Panc1 (cell line): Measurements from ENCODE around the gene GNG7. TPM values are rescaled to one million over a fixed set of nuclear protein-coding genes. Genes with fewer than 3 reads are reported as not detected.

Experiments used
- ATAC-seq: fragments of 200-7000 bp; cut with Tn5 transposase; 2 replicates; pipeline ENCODE4 v1.9.1; 2020; ENCODE audit warnings: mild to moderate bottlenecking, moderate library complexity
- BruUV-seq: library from RNA; stranded (reverse); fragments of 400-500 nt; replicated peaks from 2 replicates; lab custom pipeline; 2021; lab: Mats Ljungman, UMichigan
- CTCF ChIA-PET: fragments of 300-600 bp; sonication (Branson Sonifier 250); formaldehyde crosslinking; loops from one replicate; lab custom pipeline; 2022; ENCODE audit warnings: antibody characterized with exemption; lab: Charles Lee
- POLR2A ChIA-PET: fragments of 300-600 bp; sonication (Branson Sonifier 250); formaldehyde crosslinking; loops from one replicate; lab custom pipeline; 2022; ENCODE audit warnings: antibody characterized with exemption; lab: Charles Lee
- DNase-seq: peaks from one replicate; pipeline ENCODE4 v3.0.0-alpha.2; 2010; ENCODE audit warnings: low read depth, low spot score
- H3K27ac ChIP-seq: 2 replicates; pipeline ENCODE4 v1.5.1; 2011; ENCODE audit warnings: mild to moderate bottlenecking, low read length, inconsistent platforms
- H3K27me3 ChIP-seq: fragments of 200-500 bp; sonication (Bioruptor generic); 2 replicates; pipeline ENCODE4 v1.6.0; 2014; ENCODE audit warnings: low read length, inconsistent platforms; ENCODE audit not compliant: control insufficient read depth, insufficient read depth
- H3K36me3 ChIP-seq: fragments of 200-500 bp; sonication (Bioruptor generic); 2 replicates; pipeline ENCODE4 v1.5.1; 2014; ENCODE audit warnings: inconsistent platforms, mild to moderate bottlenecking, low read length, moderate library complexity; ENCODE audit not compliant: control insufficient read depth, insufficient read depth
- H3K4me1 ChIP-seq: 2 replicates; pipeline ENCODE4 v1.5.1; 2011; ENCODE audit warnings: inconsistent platforms, mild to moderate bottlenecking, low read length, moderate library complexity; ENCODE audit not compliant: control insufficient read depth, insufficient read depth
- H3K4me3 ChIP-seq, 2 experiments: 2 replicates each; pipeline ENCODE4 v1.5.1; 2011 to 2012; ENCODE audit warnings: low read depth in 2 of 2, low read length in 2 of 2, mild to moderate bottlenecking in 2 of 2, inconsistent platforms in 1 of 2, moderate library complexity in 1 of 2
- H3K9me3 ChIP-seq: fragments of 200-500 bp; sonication (Bioruptor generic); 2 replicates; pipeline ENCODE4 v1.5.1; 2014; ENCODE audit warnings: low read depth, mild to moderate bottlenecking, inconsistent platforms, low read length, moderate library complexity; ENCODE audit not compliant: control insufficient read depth, insufficient read depth
- POLR2AphosphoS5 ChIP-seq: IDR thresholded peaks from 2 replicates; pipeline ENCODE4 v1.6.1; 2012; ENCODE audit warnings: mild to moderate bottlenecking, low read depth, low read length, moderate library complexity
- SIN3A ChIP-seq: IDR thresholded peaks from 2 replicates; pipeline ENCODE4 v1.6.1; 2012; ENCODE audit warnings: low read depth, mild to moderate bottlenecking, low read length, moderate library complexity, borderline replicate concordance; ENCODE audit not compliant: insufficient read depth
- TCF7L2 ChIP-seq: IDR thresholded peaks from 2 replicates; pipeline ENCODE4 v1.6.1; 2011; ENCODE audit warnings: mild to moderate bottlenecking, low read depth, low read length, inconsistent platforms
- in situ Hi-C: cut with HindIII; loops from 2 replicates; pipeline ENCODE4 v1.10.0; 2016; ENCODE audit warnings: low sequenced_read_pairs, low pct_unique_long_range_greater_than_20kb
- intact Hi-C: fragments of 100-400 bp; cut with micrococcal nuclease; formaldehyde crosslinking; loops from one replicate; pipeline ENCODE4 v1.10.0; 2022; ENCODE audit not compliant: unreplicated experiment
- total RNA-seq: library from RNA; stranded (reverse); gene quantifications from one replicate; pipeline ENCODE4 v1.2.1, GENCODE V29; 2021; ENCODE audit not compliant: unreplicated experiment
- TF ChIP-seq, protein P1 (sequence below): fragments of 450-650 bp; IDR thresholded peaks from 2 replicates; pipeline ENCODE4 v1.5.1; 2017; ENCODE audit warnings: mild to moderate bottlenecking
- TF ChIP-seq, protein P2 (sequence below), 2 experiments: IDR thresholded peaks; 2 replicates each; pipeline ENCODE4 v1.6.1; 2011 to 2012; ENCODE audit warnings: low read depth in 2 of 2, control low read depth in 1 of 2, low read length in 1 of 2, mild to moderate bottlenecking in 1 of 2, moderate library complexity in 1 of 2; ENCODE audit not compliant: insufficient read depth in 1 of 2

Gene GNG7
- total RNA-seq, 1 experiment from 2014 or later = 0.74 TPM

DNA sequence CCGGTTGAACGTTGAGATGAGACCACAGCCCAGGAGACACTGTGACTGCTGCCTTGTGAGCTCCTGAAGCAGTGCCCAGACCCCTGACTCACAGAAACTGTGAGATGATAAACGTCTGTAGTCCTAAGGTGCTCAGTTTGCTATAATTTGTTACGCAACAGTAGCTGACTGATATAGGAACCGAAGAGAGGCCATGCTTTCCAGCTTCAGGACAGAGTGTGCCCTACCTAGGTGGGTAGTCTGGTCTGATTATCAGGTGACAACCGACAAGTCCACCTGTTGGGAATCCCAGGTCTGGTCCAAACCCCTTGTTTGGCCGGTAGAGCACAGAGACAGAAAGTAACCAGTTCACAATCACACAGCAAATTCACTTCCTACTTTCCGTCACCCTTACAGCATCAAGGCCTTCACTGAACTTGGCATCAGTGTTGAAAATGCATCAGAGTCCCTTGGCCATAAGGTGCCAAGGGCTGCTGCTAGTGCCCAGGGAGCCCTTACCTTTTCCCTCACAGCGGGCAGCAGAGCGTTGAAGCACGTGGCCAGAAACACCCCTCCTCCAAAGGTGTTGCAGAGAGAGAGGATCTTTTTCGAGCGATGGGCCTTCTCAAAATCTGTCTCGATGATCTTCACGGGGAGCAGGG lies 34.2 kb upstream of the GNG7 start:
- TF ChIP-seq TCF7L2 (no peak), POLR2AphosphoS5 (no peak)
- no TSS peak for BruUV-seq
- ChIA-PET CTCF (interaction anchor here (0.5 kb wide), 1 partner anchor 268 kb away, joined by 5 read pairs; no protein-coding TSS in a partner anchor), POLR2A (no interaction called here)
- in situ Hi-C loops = no loop called here
- no peak for DNase-seq
- no peak overlapping the region for H3K4me3 ChIP-seq
- no peaks in the 10 kb centered on the region; the same call in 1 of the 2 replicates for H3K36me3 ChIP-seq
- H3K27me3 ChIP-seq = no peaks in the 10 kb centered on the region
- intact Hi-C loops = no loop called here
- H3K27ac ChIP-seq = no peak overlapping the region
- no peak for ATAC-seq
- no peaks in the 10 kb centered on the region for H3K9me3 ChIP-seq
- peaks cover 3% of the 10 kb centered on the region; the same call in 1 of the 2 replicates for H3K4me1 ChIP-seq

DNA sequence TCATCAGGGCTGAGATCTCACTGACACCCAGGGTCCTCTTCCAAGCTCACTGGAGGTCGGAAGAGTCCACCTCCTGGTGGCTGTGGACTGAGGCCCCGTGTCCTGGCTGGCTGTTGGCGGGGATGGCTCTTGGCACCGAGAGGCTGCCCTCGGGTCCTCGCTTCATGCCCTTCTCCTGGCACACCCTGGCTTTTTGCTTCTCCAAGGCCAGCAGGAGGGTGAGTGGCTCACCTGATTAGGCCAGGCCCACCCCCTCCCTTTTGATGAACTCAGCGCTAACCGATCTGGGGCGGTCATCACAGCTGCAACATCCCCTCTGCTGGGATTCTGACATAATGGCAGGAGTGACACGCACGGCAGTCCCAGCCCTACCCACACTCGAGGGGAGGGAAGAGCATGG lies 32.9 kb upstream of the GNG7 start:
- ATAC-seq (no peak), DNase-seq (no peak)
- H3K9me3 ChIP-seq = no peaks in the 10 kb centered on the region
- H3K4me3 ChIP-seq = no peak overlapping the region
- CTCF ChIA-PET = no interaction called here
- in situ Hi-C loops (no loop called here), intact Hi-C loops (no loop called here)
- no peaks in the 10 kb centered on the region for H3K27me3 ChIP-seq
- no peaks in the 10 kb centered on the region; the same call in 1 of the 2 replicates for H3K36me3 ChIP-seq
- no peak overlapping the region for H3K27ac ChIP-seq
- no TSS peak for BruUV-seq
- TF ChIP-seq POLR2AphosphoS5 = no peak
- no peak for TF ChIP-seq TCF7L2
- H3K4me1 ChIP-seq = peaks cover 3% of the 10 kb centered on the region; the same call in 1 of the 2 replicates
- POLR2A ChIA-PET = no interaction called here

DNA sequence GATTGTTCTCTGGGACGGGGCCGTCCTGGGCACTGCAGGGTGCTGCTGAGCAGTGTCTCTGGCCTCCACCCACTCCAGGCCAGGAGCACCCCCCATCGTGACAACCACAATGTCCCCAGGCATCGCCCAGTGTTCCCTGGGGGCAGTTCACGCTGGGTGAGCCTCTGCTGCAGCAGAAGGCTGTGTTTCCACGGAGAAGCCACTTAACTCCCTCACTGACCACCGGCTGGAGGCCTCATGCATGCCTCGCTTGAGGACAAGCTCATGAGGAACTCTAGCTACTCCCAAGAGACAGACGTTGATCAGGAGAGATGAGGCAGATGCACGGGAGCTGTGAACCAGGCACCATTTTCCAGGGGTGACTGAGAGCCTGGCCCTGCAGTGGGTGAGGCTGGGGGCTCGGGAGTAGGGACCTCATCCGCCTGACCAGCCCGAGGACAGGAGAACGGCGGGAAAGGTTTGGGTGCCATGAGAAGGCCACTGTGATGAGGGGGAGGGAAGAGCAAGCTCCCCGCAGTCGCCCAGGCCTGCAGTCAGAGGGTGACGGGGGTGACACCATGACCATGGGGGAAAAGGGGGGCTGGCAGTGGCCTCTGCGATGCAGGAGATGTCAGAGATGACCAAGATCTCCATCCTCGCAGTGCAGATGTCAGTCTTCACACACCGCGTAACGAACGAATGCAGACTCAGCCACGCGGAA lies 32.2 kb upstream of the GNG7 start:
- DNase-seq = no peak
- intact Hi-C loops = no loop called here
- CTCF ChIA-PET = no interaction called here

More for the DNA sequence above, 32.2 kb upstream of the GNG7 start:
- no peak for TF ChIP-seq TCF7L2
- TF ChIP-seq, protein P1, sequence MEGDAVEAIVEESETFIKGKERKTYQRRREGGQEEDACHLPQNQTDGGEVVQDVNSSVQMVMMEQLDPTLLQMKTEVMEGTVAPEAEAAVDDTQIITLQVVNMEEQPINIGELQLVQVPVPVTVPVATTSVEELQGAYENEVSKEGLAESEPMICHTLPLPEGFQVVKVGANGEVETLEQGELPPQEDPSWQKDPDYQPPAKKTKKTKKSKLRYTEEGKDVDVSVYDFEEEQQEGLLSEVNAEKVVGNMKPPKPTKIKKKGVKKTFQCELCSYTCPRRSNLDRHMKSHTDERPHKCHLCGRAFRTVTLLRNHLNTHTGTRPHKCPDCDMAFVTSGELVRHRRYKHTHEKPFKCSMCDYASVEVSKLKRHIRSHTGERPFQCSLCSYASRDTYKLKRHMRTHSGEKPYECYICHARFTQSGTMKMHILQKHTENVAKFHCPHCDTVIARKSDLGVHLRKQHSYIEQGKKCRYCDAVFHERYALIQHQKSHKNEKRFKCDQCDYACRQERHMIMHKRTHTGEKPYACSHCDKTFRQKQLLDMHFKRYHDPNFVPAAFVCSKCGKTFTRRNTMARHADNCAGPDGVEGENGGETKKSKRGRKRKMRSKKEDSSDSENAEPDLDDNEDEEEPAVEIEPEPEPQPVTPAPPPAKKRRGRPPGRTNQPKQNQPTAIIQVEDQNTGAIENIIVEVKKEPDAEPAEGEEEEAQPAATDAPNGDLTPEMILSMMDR = no peak
- no peak for TF ChIP-seq SIN3A
- TF ChIP-seq, protein P2, sequence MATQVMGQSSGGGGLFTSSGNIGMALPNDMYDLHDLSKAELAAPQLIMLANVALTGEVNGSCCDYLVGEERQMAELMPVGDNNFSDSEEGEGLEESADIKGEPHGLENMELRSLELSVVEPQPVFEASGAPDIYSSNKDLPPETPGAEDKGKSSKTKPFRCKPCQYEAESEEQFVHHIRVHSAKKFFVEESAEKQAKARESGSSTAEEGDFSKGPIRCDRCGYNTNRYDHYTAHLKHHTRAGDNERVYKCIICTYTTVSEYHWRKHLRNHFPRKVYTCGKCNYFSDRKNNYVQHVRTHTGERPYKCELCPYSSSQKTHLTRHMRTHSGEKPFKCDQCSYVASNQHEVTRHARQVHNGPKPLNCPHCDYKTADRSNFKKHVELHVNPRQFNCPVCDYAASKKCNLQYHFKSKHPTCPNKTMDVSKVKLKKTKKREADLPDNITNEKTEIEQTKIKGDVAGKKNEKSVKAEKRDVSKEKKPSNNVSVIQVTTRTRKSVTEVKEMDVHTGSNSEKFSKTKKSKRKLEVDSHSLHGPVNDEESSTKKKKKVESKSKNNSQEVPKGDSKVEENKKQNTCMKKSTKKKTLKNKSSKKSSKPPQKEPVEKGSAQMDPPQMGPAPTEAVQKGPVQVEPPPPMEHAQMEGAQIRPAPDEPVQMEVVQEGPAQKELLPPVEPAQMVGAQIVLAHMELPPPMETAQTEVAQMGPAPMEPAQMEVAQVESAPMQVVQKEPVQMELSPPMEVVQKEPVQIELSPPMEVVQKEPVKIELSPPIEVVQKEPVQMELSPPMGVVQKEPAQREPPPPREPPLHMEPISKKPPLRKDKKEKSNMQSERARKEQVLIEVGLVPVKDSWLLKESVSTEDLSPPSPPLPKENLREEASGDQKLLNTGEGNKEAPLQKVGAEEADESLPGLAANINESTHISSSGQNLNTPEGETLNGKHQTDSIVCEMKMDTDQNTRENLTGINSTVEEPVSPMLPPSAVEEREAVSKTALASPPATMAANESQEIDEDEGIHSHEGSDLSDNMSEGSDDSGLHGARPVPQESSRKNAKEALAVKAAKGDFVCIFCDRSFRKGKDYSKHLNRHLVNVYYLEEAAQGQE (IDR thresholded peaks at IDR 0.05; ENCODE audit: insufficient read depth in 1 of 2, low read depth in 2 of 2, low read length in 1 of 2) = no peak
- no peak for TF ChIP-seq POLR2AphosphoS5
- BruUV-seq = no TSS peak
- Histone ChIP-seq H3K27ac (no peak overlapping the region), H3K27me3 (no peaks in the 10 kb centered on the region), H3K9me3 (no peaks in the 10 kb centered on the region), H3K36me3 (no peaks in the 10 kb centered on the region; the same call in 1 of the 2 replicates), H3K4me3 (no peak overlapping the region), H3K4me1 (peaks cover 3% of the 10 kb centered on the region; the same call in 1 of the 2 replicates)
- POLR2A ChIA-PET = no interaction called here
- in situ Hi-C loops = no loop called here
- no peak for ATAC-seq
